Parathyroid adenoma (tissue), 2 donors: ENCODE data around the gene KCNK6.

Experiments
- H2AFZ ChIP-seq: fragments of 300-600 bp; sonication (generic); one replicate; pipeline ENCODE4 v1.7.0; 2017; ENCODE audit warnings: antibody characterized with exemption, mild to moderate bottlenecking
- H3K27ac ChIP-seq: fragments of 300-600 bp; sonication (generic); one replicate; pipeline ENCODE4 v1.7.0; 2017
- H3K27me3 ChIP-seq: fragments of 300-600 bp; sonication (generic); one replicate; pipeline ENCODE4 v1.7.0; 2017; ENCODE audit warnings: low read length; ENCODE audit not compliant: control insufficient read depth, insufficient read depth
- H3K36me3 ChIP-seq: fragments of 300-600 bp; sonication (generic); one replicate; pipeline ENCODE4 v1.7.0; 2017; ENCODE audit warnings: low read length; ENCODE audit not compliant: control insufficient read depth, insufficient read depth
- H3K4me1 ChIP-seq: fragments of 300-600 bp; sonication (generic); one replicate; pipeline ENCODE4 v1.7.0; 2017; ENCODE audit warnings: control low read depth
- H3K4me2 ChIP-seq: fragments of 300-600 bp; sonication (generic); one replicate; pipeline ENCODE4 v1.7.0; 2017; ENCODE audit warnings: low read length
- H3K4me3 ChIP-seq: fragments of 300-600 bp; sonication (generic); one replicate; pipeline ENCODE4 v1.7.0; 2017; ENCODE audit warnings: low read depth, low read length
- H3K79me2 ChIP-seq: fragments of 300-600 bp; sonication (generic); one replicate; pipeline ENCODE4 v1.7.0; 2017; ENCODE audit warnings: control low read depth
- H3K9ac ChIP-seq: fragments of 300-600 bp; sonication (generic); one replicate; pipeline ENCODE4 v1.7.0; 2017; ENCODE audit warnings: mild to moderate bottlenecking
- H3K9me3 ChIP-seq: fragments of 300-600 bp; sonication (generic); one replicate; pipeline ENCODE4 v1.7.0; 2017; ENCODE audit warnings: low read length; ENCODE audit not compliant: control insufficient read depth
- TF ChIP-seq, protein P1 (sequence below): fragments of 300-600 bp; sonication (generic); IDR thresholded peaks from one replicate; pipeline ENCODE4 v1.7.0; 2017; ENCODE audit warnings: antibody characterized with exemption, mild to moderate bottlenecking
- donor health status: primary hyperparathyroidism.

The KCNK6 gene

DNA sequence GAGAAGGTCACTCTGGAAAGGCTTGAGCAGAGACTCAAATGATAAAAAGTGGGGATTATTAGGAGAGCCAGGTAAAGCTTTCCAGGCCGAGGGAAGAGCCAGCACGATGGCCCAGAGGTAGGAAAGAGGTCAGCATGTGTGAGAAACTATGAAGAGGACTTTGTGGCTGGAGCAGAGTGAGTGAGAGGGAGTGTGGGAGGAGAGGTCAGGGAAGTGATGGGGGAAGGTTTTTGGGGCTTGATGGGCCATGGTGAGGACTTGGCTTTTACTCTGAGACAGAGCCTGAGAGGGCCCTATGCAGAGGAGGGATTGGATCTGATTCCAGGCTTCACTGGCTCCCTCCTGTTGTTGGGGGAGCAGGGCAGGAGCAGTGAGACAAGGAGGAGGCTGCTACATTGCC, 21.3 kb downstream of the KCNK6 start:
- Histone ChIP-seq H2AFZ (no peak overlapping the region), H3K4me2 (no peak overlapping the region), H3K79me2 (no peaks in the 10 kb centered on the region), H3K27me3 (no peaks in the 10 kb centered on the region), H3K27ac (no peak overlapping the region), H3K9ac (no peak overlapping the region), H3K36me3 (no peaks in the 10 kb centered on the region), H3K9me3 (no peaks in the 10 kb centered on the region), H3K4me3 (no peak overlapping the region), H3K4me1 (no peaks in the 10 kb centered on the region)
- TF ChIP-seq, protein P1, sequence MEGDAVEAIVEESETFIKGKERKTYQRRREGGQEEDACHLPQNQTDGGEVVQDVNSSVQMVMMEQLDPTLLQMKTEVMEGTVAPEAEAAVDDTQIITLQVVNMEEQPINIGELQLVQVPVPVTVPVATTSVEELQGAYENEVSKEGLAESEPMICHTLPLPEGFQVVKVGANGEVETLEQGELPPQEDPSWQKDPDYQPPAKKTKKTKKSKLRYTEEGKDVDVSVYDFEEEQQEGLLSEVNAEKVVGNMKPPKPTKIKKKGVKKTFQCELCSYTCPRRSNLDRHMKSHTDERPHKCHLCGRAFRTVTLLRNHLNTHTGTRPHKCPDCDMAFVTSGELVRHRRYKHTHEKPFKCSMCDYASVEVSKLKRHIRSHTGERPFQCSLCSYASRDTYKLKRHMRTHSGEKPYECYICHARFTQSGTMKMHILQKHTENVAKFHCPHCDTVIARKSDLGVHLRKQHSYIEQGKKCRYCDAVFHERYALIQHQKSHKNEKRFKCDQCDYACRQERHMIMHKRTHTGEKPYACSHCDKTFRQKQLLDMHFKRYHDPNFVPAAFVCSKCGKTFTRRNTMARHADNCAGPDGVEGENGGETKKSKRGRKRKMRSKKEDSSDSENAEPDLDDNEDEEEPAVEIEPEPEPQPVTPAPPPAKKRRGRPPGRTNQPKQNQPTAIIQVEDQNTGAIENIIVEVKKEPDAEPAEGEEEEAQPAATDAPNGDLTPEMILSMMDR: no peak

- no peaks in the 10 kb centered on the region for H3K36me3 ChIP-seq
- H3K27ac ChIP-seq: no peak overlapping the region
- TF ChIP-seq, protein P1: no peak
- H3K9ac ChIP-seq: no peak overlapping the region
- no peak overlapping the region for H2AFZ ChIP-seq
- H3K79me2 ChIP-seq: no peaks in the 10 kb centered on the region
- H3K27me3 ChIP-seq: no peaks in the 10 kb centered on the region
- H3K9me3 ChIP-seq: no peaks in the 10 kb centered on the region
- H3K4me1 ChIP-seq: no peaks in the 10 kb centered on the region
- H3K4me2 ChIP-seq: no peak overlapping the region
- H3K4me3 ChIP-seq: no peak overlapping the region
Measured at GRCh38 chr19:38346837-38347236, 27.2 kb downstream of the KCNK6 start.

- H3K27me3 ChIP-seq: no peaks in the 10 kb centered on the region
Measured at GRCh38 chr19:38350883-38351282, 31.2 kb downstream of the KCNK6 start.

DNA sequence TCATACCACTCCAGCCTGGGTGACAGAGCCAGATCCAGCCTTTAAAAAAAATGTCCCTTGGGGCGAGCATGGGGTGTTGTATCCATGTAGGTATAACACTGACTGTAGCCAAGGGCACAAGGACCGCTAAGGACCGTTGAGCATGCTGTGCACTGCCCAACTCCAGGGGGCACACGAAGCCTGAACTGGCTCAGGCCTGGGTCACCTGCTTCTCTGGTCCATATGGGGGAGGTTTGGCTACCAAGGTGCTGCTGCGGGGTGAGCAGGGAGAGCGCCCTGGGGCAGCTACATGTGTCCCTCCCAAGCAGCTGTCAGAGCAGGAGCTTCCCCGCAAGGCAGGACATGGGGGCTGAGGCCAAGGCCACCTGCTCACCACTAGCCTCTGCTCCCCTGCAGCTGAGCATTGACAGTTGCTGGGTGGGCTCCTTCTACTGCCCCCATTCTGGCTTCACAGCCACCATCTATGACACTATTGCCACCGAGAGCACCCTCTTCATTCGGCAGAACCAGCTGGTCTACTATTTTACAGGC, 32.3 kb downstream of the KCNK6 start:
- H2AFZ ChIP-seq: no peak overlapping the region
- H3K36me3 ChIP-seq: no peaks in the 10 kb centered on the region
- TF ChIP-seq, protein P1: no peak
- no peaks in the 10 kb centered on the region for H3K4me1 ChIP-seq
- H3K9me3 ChIP-seq: no peaks in the 10 kb centered on the region
- no peak overlapping the region for H3K4me3 ChIP-seq
- H3K79me2 ChIP-seq: no peaks in the 10 kb centered on the region
- H3K9ac ChIP-seq: no peak overlapping the region
- H3K4me2 ChIP-seq: no peak overlapping the region
- no peak overlapping the region for H3K27ac ChIP-seq
- H3K27me3 ChIP-seq: no peaks in the 10 kb centered on the region

More at GRCh38 chr19:38350883-38351282, 31.2 kb downstream of the KCNK6 start:
- Histone ChIP-seq H3K4me2 (no peak overlapping the region), H3K79me2 (no peaks in the 10 kb centered on the region), H3K4me1 (no peaks in the 10 kb centered on the region), H3K9ac (no peak overlapping the region), H2AFZ (no peak overlapping the region), H3K4me3 (no peak overlapping the region), H3K9me3 (no peaks in the 10 kb centered on the region), H3K36me3 (no peaks in the 10 kb centered on the region), H3K27ac (no peak overlapping the region)
- TF ChIP-seq, protein P1: no peak

DNA sequence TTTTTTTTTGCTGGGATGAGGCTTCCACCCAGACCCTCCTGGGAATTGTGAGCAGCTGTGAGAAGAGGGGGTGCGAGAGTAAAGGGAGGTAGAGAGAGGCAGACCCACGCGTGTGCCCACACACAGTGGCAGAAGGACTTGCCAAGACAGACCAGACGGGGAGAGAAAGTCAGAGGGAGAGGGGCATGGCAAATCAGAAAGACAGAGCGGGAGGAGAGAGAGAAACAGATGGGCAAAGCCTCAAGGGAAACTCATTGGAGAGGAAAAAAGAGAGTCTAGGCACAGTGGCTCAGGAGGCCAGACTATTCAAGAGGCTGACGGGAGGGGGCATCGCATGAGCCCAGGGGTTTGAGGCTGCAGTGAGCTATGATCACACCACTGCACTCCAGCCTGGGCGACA, 33.0 kb downstream of the KCNK6 start:
- TF ChIP-seq, protein P1: no peak
- H3K4me3 ChIP-seq: no peak overlapping the region
- H3K27ac ChIP-seq: no peak overlapping the region
- H3K79me2 ChIP-seq: no peaks in the 10 kb centered on the region
- no peaks in the 10 kb centered on the region for H3K4me1 ChIP-seq
- H3K36me3 ChIP-seq: no peaks in the 10 kb centered on the region
- H3K9me3 ChIP-seq: no peaks in the 10 kb centered on the region
- H2AFZ ChIP-seq: no peak overlapping the region
- no peaks in the 10 kb centered on the region for H3K27me3 ChIP-seq
- H3K9ac ChIP-seq: no peak overlapping the region
- H3K4me2 ChIP-seq: no peak overlapping the region
